PC-3 (cell line): Measurements from ENCODE around the gene TMEM30B. TPM values are rescaled to one million over a fixed set of nuclear protein-coding genes. Genes with fewer than 3 reads are reported as not detected.
A peak's percentile ranks its signal among the peaks of the same experiment; 100 is the strongest.

Source experiments
- ATAC-seq: fragments of 200-7000 bp; cut with Tn5 transposase; 2 replicates; pipeline ENCODE4 v1.9.1; 2020; ENCODE audit warnings: mild to moderate bottlenecking, moderate library complexity
- BruUV-seq: library from RNA; stranded (reverse); fragments of 400-500 nt; replicated peaks from 2 replicates; lab custom pipeline; 2021; lab: Mats Ljungman, UMichigan
- CTCF ChIA-PET: fragments of 300-600 bp; sonication (Branson Sonifier 250); formaldehyde crosslinking; loops from one replicate; lab custom pipeline; 2022; ENCODE audit warnings: antibody characterized with exemption; lab: Charles Lee
- POLR2A ChIA-PET: fragments of 300-600 bp; sonication (Branson Sonifier 250); formaldehyde crosslinking; loops from one replicate; lab custom pipeline; 2022; ENCODE audit warnings: antibody characterized with exemption; ENCODE audit not compliant: unreplicated experiment; lab: Charles Lee
- DNase-seq: peaks from one replicate; pipeline ENCODE4 v3.0.0-alpha.2; 2015
- H2AFZ ChIP-seq: fragments of 300-600 bp; sonication (generic); 2 replicates; pipeline ENCODE4 v1.6.0; 2016; ENCODE audit warnings: antibody characterized with exemption, low read length
- H3F3A ChIP-seq: fragments of 300-600 bp; sonication (generic); one replicate; pipeline ENCODE4 v1.6.0; 2017; ENCODE audit warnings: antibody characterized with exemption, low read length, control low read depth, mild to moderate bottlenecking; ENCODE audit not compliant: unreplicated experiment
- H3K27ac ChIP-seq: fragments of 300-600 bp; sonication (generic); 2 replicates; pipeline ENCODE4 v1.5.1; 2016; ENCODE audit warnings: mild to moderate bottlenecking, low read length
- H3K27me3 ChIP-seq: fragments of 300-600 bp; sonication (generic); 2 replicates; pipeline ENCODE4 v1.6.1; 2016; ENCODE audit warnings: low read length, mixed read lengths
- H3K36me3 ChIP-seq: fragments of 300-600 bp; sonication (generic); 2 replicates; pipeline ENCODE4 v1.6.1; 2016; ENCODE audit warnings: low read depth, mixed run types, low read length, mixed read lengths
- H3K4me1 ChIP-seq: fragments of 300-600 bp; sonication (generic); 2 replicates; pipeline ENCODE4 v1.5.1; 2016; ENCODE audit warnings: low read length; ENCODE audit not compliant: insufficient read depth
- H3K4me2 ChIP-seq: fragments of 300-600 bp; sonication (generic); 2 replicates; pipeline ENCODE4 v1.6.0; 2016; ENCODE audit warnings: low read length
- H3K4me3 ChIP-seq: fragments of 300-600 bp; sonication (generic); 2 replicates; pipeline ENCODE4 v1.5.1; 2016; ENCODE audit warnings: mild to moderate bottlenecking, low read length, mixed read lengths
- H3K79me2 ChIP-seq: fragments of 300-600 bp; sonication (generic); 2 replicates; pipeline ENCODE4 v1.6.1; 2017; ENCODE audit warnings: low read length, mixed read lengths
- H3K9ac ChIP-seq: fragments of 300-600 bp; sonication (generic); 2 replicates; pipeline ENCODE4 v1.6.0; 2016; ENCODE audit warnings: mild to moderate bottlenecking, low read length
- H3K9me2 ChIP-seq: fragments of 300-600 bp; sonication (generic); replicated peaks from 2 replicates; pipeline ENCODE4 v1.6.1; 2016; ENCODE audit warnings: mixed run types, low read length, mixed read lengths
- H3K9me3 ChIP-seq: fragments of 300-600 bp; sonication (generic); 2 replicates; pipeline ENCODE4 v1.6.1; 2016; ENCODE audit warnings: low read length, mixed read lengths
- H4K20me1 ChIP-seq: fragments of 300-600 bp; sonication (generic); 2 replicates; pipeline ENCODE4 v1.6.1; 2016; ENCODE audit warnings: low read length, mixed read lengths
- EZH2 ChIP-seq: fragments of 300-600 bp; sonication (generic); IDR thresholded peaks from one replicate; pipeline ENCODE4 v1.6.1; 2017; ENCODE audit warnings: antibody characterized with exemption, mild to moderate bottlenecking, low read length; ENCODE audit not compliant: unreplicated experiment
- EZH2phosphoT487 ChIP-seq: fragments of 300-600 bp; sonication (generic); IDR thresholded peaks from 2 replicates; pipeline ENCODE4 v1.6.1; 2018; ENCODE audit warnings: mild to moderate bottlenecking, antibody characterized with exemption, low read length, borderline replicate concordance
- intact Hi-C: fragments of 100-400 bp; cut with micrococcal nuclease; formaldehyde crosslinking; loops from 2 replicates; pipeline ENCODE4 v1.9.0; 2023
- total RNA-seq: library from RNA; depleted of rRNA; stranded (reverse); fragments of >200 nt; gene quantifications from 2 replicates; pipeline ENCODE4 v1.2.3, GENCODE V29; 2014
- TF ChIP-seq, protein P1 (sequence below): fragments of 300-600 bp; sonication (generic); conservative IDR thresholded peaks from 2 replicates; pipeline ENCODE4 v1.5.1; 2017; ENCODE audit warnings: antibody characterized with exemption, low read depth, mild to moderate bottlenecking, low read length

TMEM30B gene
- total RNA-seq, 1 experiment from 2014 or later = 70.6 TPM

DNA sequence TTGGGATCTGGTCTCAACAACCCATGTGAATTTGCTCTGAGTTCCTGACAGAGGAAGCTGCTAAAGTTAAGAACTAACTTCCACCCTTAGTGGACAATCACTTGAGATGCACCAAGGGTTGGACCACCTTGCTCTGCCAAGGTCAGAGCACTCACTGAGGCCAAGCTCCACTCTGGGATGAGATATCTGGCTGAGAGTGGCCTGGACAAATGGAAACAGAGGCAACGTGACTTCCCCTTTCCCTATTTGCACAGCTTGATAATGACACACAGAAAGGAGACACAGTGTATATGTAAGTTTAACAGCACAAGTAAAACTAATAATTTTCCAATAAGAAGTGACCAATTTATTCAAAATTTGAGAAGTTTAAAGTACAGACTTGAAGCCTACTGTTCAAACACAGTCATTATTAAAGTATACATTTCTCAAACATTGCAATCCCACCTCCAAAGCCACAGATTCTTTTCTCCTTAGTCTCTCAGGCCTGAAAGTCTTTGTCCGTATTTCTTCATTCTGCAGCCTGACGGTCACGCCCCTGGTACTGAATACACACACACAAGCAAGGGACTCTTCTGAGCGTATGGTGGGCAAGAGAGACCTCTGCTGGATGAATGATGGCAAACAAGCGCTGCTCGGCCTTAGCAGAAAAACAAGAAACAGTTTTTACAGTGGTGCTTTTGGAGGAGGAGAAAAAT lies 28.6 kb downstream of the TMEM30B start:
- Histone ChIP-seq H3K4me2 (peak overlapping the region; percentile 55), H3K27ac (peak overlapping the region; percentile 80)
- BruUV-seq = no TSS peak

DNA sequence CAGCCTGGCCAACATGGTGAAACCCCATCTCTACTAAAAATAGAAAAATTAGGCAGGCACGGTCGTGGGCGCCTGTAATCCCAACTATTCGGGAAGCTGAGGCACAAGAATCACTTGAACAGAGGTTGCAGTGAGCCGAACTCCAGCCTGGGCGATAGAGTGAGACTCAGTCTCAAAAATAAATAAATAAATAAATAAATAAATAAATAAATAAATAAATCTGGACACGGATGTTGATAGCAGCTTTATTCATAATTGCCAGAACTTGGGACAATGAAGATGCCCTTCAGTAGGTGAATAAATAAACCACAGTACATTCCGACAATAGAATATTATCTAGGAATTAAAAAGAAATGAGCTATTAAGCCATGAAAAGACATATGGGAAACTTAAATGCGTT lies 31.1 kb downstream of the TMEM30B start:
- no peaks in the 10 kb centered on the region for H3K79me2 ChIP-seq
- no peak overlapping the region for H3K27ac ChIP-seq
- TF ChIP-seq EZH2 (no peak), EZH2phosphoT487 (no peak)
- TF ChIP-seq, protein P1, sequence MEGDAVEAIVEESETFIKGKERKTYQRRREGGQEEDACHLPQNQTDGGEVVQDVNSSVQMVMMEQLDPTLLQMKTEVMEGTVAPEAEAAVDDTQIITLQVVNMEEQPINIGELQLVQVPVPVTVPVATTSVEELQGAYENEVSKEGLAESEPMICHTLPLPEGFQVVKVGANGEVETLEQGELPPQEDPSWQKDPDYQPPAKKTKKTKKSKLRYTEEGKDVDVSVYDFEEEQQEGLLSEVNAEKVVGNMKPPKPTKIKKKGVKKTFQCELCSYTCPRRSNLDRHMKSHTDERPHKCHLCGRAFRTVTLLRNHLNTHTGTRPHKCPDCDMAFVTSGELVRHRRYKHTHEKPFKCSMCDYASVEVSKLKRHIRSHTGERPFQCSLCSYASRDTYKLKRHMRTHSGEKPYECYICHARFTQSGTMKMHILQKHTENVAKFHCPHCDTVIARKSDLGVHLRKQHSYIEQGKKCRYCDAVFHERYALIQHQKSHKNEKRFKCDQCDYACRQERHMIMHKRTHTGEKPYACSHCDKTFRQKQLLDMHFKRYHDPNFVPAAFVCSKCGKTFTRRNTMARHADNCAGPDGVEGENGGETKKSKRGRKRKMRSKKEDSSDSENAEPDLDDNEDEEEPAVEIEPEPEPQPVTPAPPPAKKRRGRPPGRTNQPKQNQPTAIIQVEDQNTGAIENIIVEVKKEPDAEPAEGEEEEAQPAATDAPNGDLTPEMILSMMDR = no peak
- CTCF ChIA-PET = no interaction called here
- H3K9ac ChIP-seq = no peak overlapping the region
- intact Hi-C loops = no loop called here
- no peak overlapping the region for H2AFZ ChIP-seq
- no peak for ATAC-seq
- H3K36me3 ChIP-seq = no peaks in the 10 kb centered on the region
- H3K9me3 ChIP-seq = no peaks in the 10 kb centered on the region
- H3K4me2 ChIP-seq = no peak overlapping the region
- no peaks in the 10 kb centered on the region for H3F3A ChIP-seq
- no peaks in the 10 kb centered on the region for H3K27me3 ChIP-seq
- H3K4me1 ChIP-seq = peaks cover 27% of the 10 kb centered on the region
- no peaks in the 10 kb centered on the region for H4K20me1 ChIP-seq
- BruUV-seq = no TSS peak
- H3K4me3 ChIP-seq = no peak overlapping the region
- H3K9me2 ChIP-seq = no peaks in the 10 kb centered on the region
- no peak for DNase-seq
- POLR2A ChIA-PET = no interaction called here

More for the DNA sequence above, 28.6 kb downstream of the TMEM30B start:
- Histone ChIP-seq H3K27me3 (no peaks in the 10 kb centered on the region), H3F3A (no peaks in the 10 kb centered on the region), H3K9me2 (no peaks in the 10 kb centered on the region), H2AFZ (peak overlapping the region; percentile 62), H3K9me3 (no peaks in the 10 kb centered on the region), H4K20me1 (no peaks in the 10 kb centered on the region), H3K79me2 (no peaks in the 10 kb centered on the region), H3K4me3 (0 out of 2 replicates have a peak overlapping the region, but pooled peaks have one; percentile 5), H3K36me3 (no peaks in the 10 kb centered on the region), H3K9ac (peak overlapping the region; percentile 41; the same call in 1 of the 2 replicates), H3K4me1 (peaks cover 27% of the 10 kb centered on the region)
- peak; percentile 93 for ATAC-seq
- ChIA-PET CTCF (interaction anchor here (0.6 to 1.8 kb wide), 8 partner anchors 34 to 903 kb away, joined by 3 to 24 read pairs (median 3); partner anchors contain the start of gene SIX4), POLR2A (interaction anchor here (0.5 to 0.7 kb wide), 4 partner anchors 596 to 892 kb away, joined by 3 to 5 read pairs (median 4); partner anchors contain the start of gene SIX1)
- TF ChIP-seq EZH2 = no peak
- TF ChIP-seq, protein P1 = peak; percentile 99
- DNase-seq = peak; percentile 98
- intact Hi-C loops = loop anchor here (1.0 to 2.0 kb wide), 15 partner anchors 33 to 902 kb away; partner anchors contain the start of genes SIX1, SIX4, SLC38A6 and TRMT5

DNA sequence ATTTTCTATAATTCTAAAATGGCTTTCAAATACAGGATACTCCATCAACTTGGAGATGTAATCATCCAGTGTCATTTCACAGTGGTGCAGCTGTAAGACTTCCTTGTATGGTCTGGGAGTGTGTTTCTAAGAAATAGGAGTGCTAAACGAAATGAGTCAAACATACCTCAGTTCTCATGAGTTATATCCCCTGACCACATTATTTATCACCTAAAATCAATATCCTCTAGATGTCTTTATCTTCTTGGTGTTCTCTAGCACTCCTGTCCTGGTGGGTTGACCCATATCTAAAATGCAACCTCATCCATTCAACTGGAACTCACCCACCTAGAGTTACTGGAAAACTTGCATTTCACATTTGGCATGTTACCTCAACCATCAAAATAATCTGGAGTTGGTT lies 33.2 kb downstream of the TMEM30B start:
- POLR2A ChIA-PET = no interaction called here
- no TSS peak for BruUV-seq
- Histone ChIP-seq H3K4me2 (no peak overlapping the region), H3K4me3 (no peak overlapping the region), H4K20me1 (no peaks in the 10 kb centered on the region), H3K36me3 (no peaks in the 10 kb centered on the region), H3K9me2 (no peaks in the 10 kb centered on the region), H3K79me2 (no peaks in the 10 kb centered on the region), H3K4me1 (peaks cover 19% of the 10 kb centered on the region), H3K9me3 (no peaks in the 10 kb centered on the region), H2AFZ (no peak overlapping the region), H3F3A (no peaks in the 10 kb centered on the region), H3K27me3 (no peaks in the 10 kb centered on the region), H3K9ac (no peak overlapping the region), H3K27ac (peak overlapping the region; percentile 41)
- ATAC-seq = peak; percentile 35
- DNase-seq = peak; percentile 78
- intact Hi-C loops = no loop called here
- CTCF ChIA-PET = no interaction called here
- TF ChIP-seq EZH2 = no peak
- no peak for TF ChIP-seq EZH2phosphoT487
- TF ChIP-seq, protein P1 = no peak
